CD4-positive, alpha-beta T cell treated with Interleukin-12 subunit alpha and Interleukin-12 subunit beta, for 1 hour (primary cell): ENCODE data around the gene GPR78.
"Not testable (repeated sequence)": the region's sequence is repeated elsewhere in the genome, so short reads cannot be mapped to it uniquely, and the experiment has no call there.

Experiments
- DNase-seq: peaks from one replicate; pipeline ENCODE4 v3.0.0-alpha.2; 2020

Gene GPR78

GRCh38 chr4:8568068-8568668 lies 12.0 kb upstream of the GPR78 start:
- DNase-seq: no peak

GRCh38 chr4:8570201-8570600 lies 10.0 kb upstream of the GPR78 start:
- no peak for DNase-seq

GRCh38 chr4:8571702-8572685 lies 8.2 kb upstream of the GPR78 start:
- no peak for DNase-seq

GRCh38 chr4:8573266-8573665 lies 6.9 kb upstream of the GPR78 start:
- DNase-seq: no peak

- DNase-seq: no peak
Measured at GRCh38 chr4:8574796-8575370, 5.3 kb upstream of the GPR78 start.

GRCh38 chr4:8575457-8575856 lies 4.7 kb upstream of the GPR78 start:
- DNase-seq: no peak

- not testable (repeated sequence) for DNase-seq
Measured at GRCh38 chr4:8576591-8576990, 3.6 kb upstream of the GPR78 start.

GRCh38 chr4:8577046-8577445 lies 3.1 kb upstream of the GPR78 start:
- DNase-seq: no peak

- DNase-seq: no peak
Measured at GRCh38 chr4:8577972-8578371, 2.2 kb upstream of the GPR78 start.

GRCh38 chr4:8578717-8579116 lies 1.5 kb upstream of the GPR78 start:
- no peak for DNase-seq

- DNase-seq: no peak
Measured at GRCh38 chr4:8579526-8580320, 469 bp upstream of the GPR78 start.

GRCh38 chr4:8581094-8581861 lies 1.1 kb downstream of the GPR78 start:
- DNase-seq: no peak

GRCh38 chr4:8582016-8582415 lies 1.8 kb downstream of the GPR78 start:
- no peak for DNase-seq

- DNase-seq: no peak
Measured at GRCh38 chr4:8582436-8582835, 2.2 kb downstream of the GPR78 start.

GRCh38 chr4:8582941-8583654 lies 2.9 kb downstream of the GPR78 start:
- DNase-seq: no peak

- DNase-seq: no peak
Measured at GRCh38 chr4:8583655-8584025, 3.4 kb downstream of the GPR78 start.

- no peak for DNase-seq
Measured at GRCh38 chr4:8585186-8585585, 5.0 kb downstream of the GPR78 start.

- no peak for DNase-seq
Measured at GRCh38 chr4:8585721-8586212, 5.6 kb downstream of the GPR78 start.

GRCh38 chr4:8586246-8586645 lies 6.1 kb downstream of the GPR78 start:
- DNase-seq: no peak

GRCh38 chr4:8586671-8587468 lies 6.7 kb downstream of the GPR78 start:
- DNase-seq: no peak
